Fibroblast of the aortic adventitia (primary cell): Measurements from ENCODE around the gene STARD3. TPM values are rescaled to one million over a fixed set of nuclear protein-coding genes. Genes with fewer than 3 reads are reported as not detected.
A peak's percentile ranks its signal among the peaks of the same experiment; 100 is the strongest.

ENCODE experiments used
- DNase-seq: peaks from one replicate; pipeline ENCODE4 v3.0.0-alpha.2; 2010; ENCODE audit warnings: low read depth
- H3K4me3 ChIP-seq: 2 replicates; pipeline ENCODE4 v1.5.1; 2011; ENCODE audit warnings: low read depth, mild to moderate bottlenecking, control low read depth, low read length, moderate library complexity
- total RNA-seq: library from RNA; depleted of rRNA; stranded (reverse); fragments of >200 nt; gene quantifications from 2 replicates; pipeline ENCODE4 v1.2.3, GENCODE V29; 2012; ENCODE audit warnings: low replicate concordance
- TF ChIP-seq, protein P1 (sequence below): IDR thresholded peaks from 2 replicates; pipeline ENCODE4 v1.5.1; 2011; ENCODE audit warnings: mild to moderate bottlenecking, low read length, control low read depth, inconsistent platforms; ENCODE audit not compliant: insufficient read depth

STARD3 gene
- total RNA-seq, 1 donor: 20.8 TPM

GRCh38 chr17:39653662-39654331 is 16.9 kb downstream of the STARD3 start:
- TF ChIP-seq, protein P1, sequence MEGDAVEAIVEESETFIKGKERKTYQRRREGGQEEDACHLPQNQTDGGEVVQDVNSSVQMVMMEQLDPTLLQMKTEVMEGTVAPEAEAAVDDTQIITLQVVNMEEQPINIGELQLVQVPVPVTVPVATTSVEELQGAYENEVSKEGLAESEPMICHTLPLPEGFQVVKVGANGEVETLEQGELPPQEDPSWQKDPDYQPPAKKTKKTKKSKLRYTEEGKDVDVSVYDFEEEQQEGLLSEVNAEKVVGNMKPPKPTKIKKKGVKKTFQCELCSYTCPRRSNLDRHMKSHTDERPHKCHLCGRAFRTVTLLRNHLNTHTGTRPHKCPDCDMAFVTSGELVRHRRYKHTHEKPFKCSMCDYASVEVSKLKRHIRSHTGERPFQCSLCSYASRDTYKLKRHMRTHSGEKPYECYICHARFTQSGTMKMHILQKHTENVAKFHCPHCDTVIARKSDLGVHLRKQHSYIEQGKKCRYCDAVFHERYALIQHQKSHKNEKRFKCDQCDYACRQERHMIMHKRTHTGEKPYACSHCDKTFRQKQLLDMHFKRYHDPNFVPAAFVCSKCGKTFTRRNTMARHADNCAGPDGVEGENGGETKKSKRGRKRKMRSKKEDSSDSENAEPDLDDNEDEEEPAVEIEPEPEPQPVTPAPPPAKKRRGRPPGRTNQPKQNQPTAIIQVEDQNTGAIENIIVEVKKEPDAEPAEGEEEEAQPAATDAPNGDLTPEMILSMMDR: peak; percentile 90
- peak; percentile 36 for DNase-seq
- no peak overlapping the region for H3K4me3 ChIP-seq

DNA sequence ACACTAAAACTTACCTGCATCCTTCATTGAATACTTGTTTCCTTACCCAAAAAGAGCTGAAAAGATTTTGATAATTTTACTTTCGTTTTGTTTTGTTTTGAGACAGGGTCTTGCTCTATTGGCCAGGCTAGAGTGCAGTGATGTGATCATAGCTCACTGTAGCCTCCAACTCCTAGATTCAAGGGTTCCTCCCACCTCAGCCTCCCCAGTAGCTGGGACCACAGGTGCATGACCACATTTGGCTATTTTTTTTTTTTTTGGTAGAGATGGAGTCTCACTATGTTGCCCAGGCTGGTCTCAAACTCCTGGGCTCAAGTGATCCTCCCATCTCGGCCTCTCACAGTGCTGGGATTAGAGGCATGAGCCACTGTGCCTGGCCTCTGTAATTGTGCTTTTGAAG is 18.2 kb downstream of the STARD3 start:
- no peak overlapping the region for H3K4me3 ChIP-seq
- TF ChIP-seq, protein P1: no peak
- no peak for DNase-seq

- DNase-seq: no peak
- H3K4me3 ChIP-seq: no peak overlapping the region
- TF ChIP-seq, protein P1: no peak
These were observed 21.4 kb downstream of the STARD3 start for GRCh38 chr17:39658346-39658745.

DNA sequence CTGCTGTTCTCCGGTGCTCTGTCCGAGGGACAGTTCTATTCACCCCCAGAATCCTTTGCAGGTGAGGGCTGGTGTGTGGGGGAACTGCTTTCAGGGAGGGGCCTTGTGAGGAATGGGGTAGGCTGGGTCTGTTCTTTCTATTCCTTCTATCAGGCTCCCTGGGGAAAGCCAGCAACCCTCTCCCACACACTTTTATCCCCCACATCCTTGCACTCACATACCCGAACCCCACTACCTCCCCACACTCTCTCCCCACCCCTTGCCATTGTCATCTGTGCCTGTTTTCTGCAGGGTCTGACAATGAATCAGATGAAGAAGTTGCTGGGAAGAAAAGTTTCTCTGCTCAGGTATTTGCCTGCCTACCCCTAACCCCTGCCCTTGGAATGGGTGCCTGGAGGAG is 21.8 kb downstream of the STARD3 start:
- H3K4me3 ChIP-seq: no peak overlapping the region
- TF ChIP-seq, protein P1: no peak
- no peak for DNase-seq

- TF ChIP-seq, protein P1: no peak
- DNase-seq: no peak
- no peak overlapping the region for H3K4me3 ChIP-seq
These were observed 22.5 kb downstream of the STARD3 start for GRCh38 chr17:39659279-39660010.

- TF ChIP-seq, protein P1: no peak
- DNase-seq: no peak
- H3K4me3 ChIP-seq: no peak overlapping the region
These were observed 23.0 kb downstream of the STARD3 start for GRCh38 chr17:39660011-39660360.
